DOHH2 (cell line): Measurements from ENCODE around the gene WIPF2.

Experiments used
- H3F3A ChIP-seq: fragments of 200-600 bp; sonication (generic), shearing (Covaris generic); 2 replicates; pipeline ENCODE4 v1.6.0; 2016; ENCODE audit warnings: antibody characterized with exemption, mild to moderate bottlenecking; ENCODE audit not compliant: control insufficient read depth, insufficient read depth
- H3K27ac ChIP-seq: fragments of 200-600 bp; sonication (generic); 2 replicates; pipeline ENCODE4 v1.5.1; 2014; ENCODE audit warnings: low read depth, mild to moderate bottlenecking, low read length, moderate library complexity
- H3K27me3 ChIP-seq: fragments of 200-600 bp; sonication (generic); 2 replicates; pipeline ENCODE4 v1.6.1; 2014; ENCODE audit warnings: mild to moderate bottlenecking, low read length, mixed read lengths; ENCODE audit not compliant: control insufficient read depth
- H3K36me3 ChIP-seq: fragments of 200-600 bp; sonication (generic); 2 replicates; pipeline ENCODE4 v1.6.1; 2014; ENCODE audit warnings: mild to moderate bottlenecking, low read length, moderate library complexity, mixed read lengths; ENCODE audit not compliant: control insufficient read depth
- H3K4me1 ChIP-seq: fragments of 200-600 bp; sonication (generic); 2 replicates; pipeline ENCODE4 v1.6.1; 2014; ENCODE audit warnings: mild to moderate bottlenecking, low read length, mixed read lengths; ENCODE audit not compliant: control insufficient read depth
- H3K4me2 ChIP-seq: fragments of 200-600 bp; sonication (generic); 2 replicates; pipeline ENCODE4 v1.6.0; 2014; ENCODE audit warnings: mild to moderate bottlenecking, low read length, moderate library complexity
- H3K4me3 ChIP-seq: fragments of 200-600 bp; sonication (generic); 2 replicates; pipeline ENCODE4 v1.5.1; 2014; ENCODE audit warnings: mild to moderate bottlenecking, low read length, mixed read lengths
- H3K79me2 ChIP-seq: fragments of 200-600 bp; sonication (generic); 2 replicates; pipeline ENCODE4 v1.6.1; 2014; ENCODE audit warnings: mild to moderate bottlenecking, low read length, mixed read lengths; ENCODE audit not compliant: control insufficient read depth
- H3K9me2 ChIP-seq: fragments of 200-600 bp; sonication (generic); replicated peaks from 2 replicates; pipeline ENCODE4 v1.6.1; 2014; ENCODE audit warnings: mild to moderate bottlenecking, low read length, mixed read lengths; ENCODE audit not compliant: control insufficient read depth
- H3K9me3 ChIP-seq: fragments of 200-600 bp; sonication (generic); 2 replicates; pipeline ENCODE4 v1.6.1; 2014; ENCODE audit warnings: antibody characterized with exemption, low read length, mixed read lengths; ENCODE audit not compliant: control insufficient read depth, insufficient read depth
- H4K20me1 ChIP-seq: fragments of 200-600 bp; sonication (generic); 2 replicates; pipeline ENCODE4 v1.6.0; 2014; ENCODE audit warnings: low read depth, mild to moderate bottlenecking, antibody characterized with exemption, low read length, moderate library complexity; ENCODE audit not compliant: control insufficient read depth, insufficient read depth
- CTCF ChIP-seq: fragments of 200-600 bp; sonication (generic); IDR thresholded peaks from one replicate; pipeline ENCODE4 v1.5.1; 2014; ENCODE audit warnings: antibody characterized with exemption, mild to moderate bottlenecking, low read depth, low read length; ENCODE audit not compliant: poor library complexity, severe bottlenecking
- EZH2phosphoT487 ChIP-seq: fragments of 200-600 bp; sonication (generic); IDR thresholded peaks from 2 replicates; pipeline ENCODE4 v1.6.1; 2017; ENCODE audit warnings: borderline replicate concordance, mild to moderate bottlenecking, antibody characterized with exemption, low read length, moderate library complexity, mixed read lengths

The WIPF2 gene

DNA sequence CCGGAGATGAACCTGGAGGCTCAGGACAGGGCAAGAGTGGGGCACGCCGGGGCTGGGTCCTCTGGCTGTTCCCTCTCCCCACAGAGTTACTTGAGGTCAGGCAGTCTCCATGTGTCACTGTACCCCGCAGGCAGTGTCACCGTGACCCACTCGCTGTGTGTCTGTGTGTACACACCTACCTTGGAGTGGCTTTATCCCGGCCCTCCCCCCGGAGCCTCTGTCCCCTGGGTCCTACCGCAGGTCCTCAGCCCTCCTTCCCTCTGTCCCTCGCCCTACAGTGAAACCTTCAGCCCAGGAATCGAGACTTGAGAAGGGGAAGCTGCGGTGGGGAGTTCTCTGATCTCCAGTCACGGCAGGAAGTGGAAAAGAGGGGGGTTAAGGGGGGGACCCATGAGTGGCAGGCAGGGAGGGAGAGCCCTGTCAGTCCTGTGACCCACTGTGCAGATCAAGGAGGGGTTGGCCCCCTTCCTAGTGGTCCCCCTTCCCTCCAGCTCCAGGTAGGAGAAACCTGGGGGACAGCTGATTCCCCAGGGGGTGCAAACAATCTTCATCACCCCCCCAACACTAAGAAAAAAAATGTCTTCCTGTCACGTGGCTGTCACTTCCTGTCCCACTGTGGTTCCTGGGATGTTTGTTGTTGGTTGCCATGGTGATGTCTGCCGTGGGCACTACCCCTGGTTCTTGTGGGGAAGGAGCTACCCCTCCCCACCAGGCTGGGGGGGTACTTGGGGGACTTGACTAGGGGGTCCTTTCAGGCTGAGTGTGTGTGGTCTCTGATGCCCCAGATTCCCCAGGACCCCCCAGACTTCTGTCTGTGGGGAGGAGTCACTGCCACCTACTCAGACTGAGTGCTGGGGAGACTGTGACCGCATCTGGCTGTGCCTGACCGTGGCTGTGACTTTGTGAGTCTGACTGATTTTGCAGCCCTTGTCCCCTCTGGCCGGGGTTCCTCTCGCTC is 103.5 kb downstream of the WIPF2 start:
- Histone ChIP-seq H3K9me2 (no peaks in the 10 kb centered on the region), H3K27me3 (no peaks in the 10 kb centered on the region), H3K36me3 (no peaks in the 10 kb centered on the region), H3K4me3 (peak overlapping the region; percentile 94), H3K4me2 (peak overlapping the region; percentile 80), H3K9me3 (no peaks in the 10 kb centered on the region), H4K20me1 (peaks cover 31% of the 10 kb centered on the region), H3F3A (no peaks in the 10 kb centered on the region), H3K4me1 (peaks cover 91% of the 10 kb centered on the region), H3K79me2 (peaks cover 89% of the 10 kb centered on the region), H3K27ac (peak overlapping the region; percentile 83)
- TF ChIP-seq EZH2phosphoT487 = no peak

- TF ChIP-seq CTCF (no peak), EZH2phosphoT487 (no peak)
- Histone ChIP-seq H3K9me2 (no peaks in the 10 kb centered on the region), H4K20me1 (peaks cover 38% of the 10 kb centered on the region), H3F3A (no peaks in the 10 kb centered on the region), H3K79me2 (peaks cover 93% of the 10 kb centered on the region), H3K4me1 (peaks cover 93% of the 10 kb centered on the region), H3K4me3 (peak overlapping the region; percentile 94), H3K4me2 (peak overlapping the region; percentile 80), H3K36me3 (no peaks in the 10 kb centered on the region), H3K9me3 (no peaks in the 10 kb centered on the region), H3K27ac (peak overlapping the region; percentile 83), H3K27me3 (no peaks in the 10 kb centered on the region)
Observed at GRCh38 chr17:40323391-40324381, 104.6 kb downstream of the WIPF2 start.

- Histone ChIP-seq H3K79me2 (peaks cover 87% of the 10 kb centered on the region), H3F3A (no peaks in the 10 kb centered on the region), H4K20me1 (peaks cover 35% of the 10 kb centered on the region), H3K27me3 (no peaks in the 10 kb centered on the region), H3K36me3 (no peaks in the 10 kb centered on the region), H3K9me3 (no peaks in the 10 kb centered on the region), H3K9me2 (no peaks in the 10 kb centered on the region), H3K4me3 (peak overlapping the region; percentile 38), H3K4me1 (peaks cover 83% of the 10 kb centered on the region), H3K27ac (peak overlapping the region; percentile 3; the same call in 1 of the 2 replicates), H3K4me2 (peak overlapping the region; percentile 80)
- TF ChIP-seq CTCF (no peak), EZH2phosphoT487 (no peak)
Observed at GRCh38 chr17:40325156-40326013, 106.3 kb downstream of the WIPF2 start.
